Vein endothelial cell (primary cell): ENCODE measurements around the gene TNFRSF14. TPM values are rescaled to one million over a fixed set of nuclear protein-coding genes. Genes with fewer than 3 reads are reported as not detected.

Experiments used
- total RNA-seq: library from RNA; depleted of rRNA; stranded (reverse); fragments of >200 nt; gene quantifications from 2 replicates; pipeline ENCODE4 v1.2.3, GENCODE V29; 2012

The TNFRSF14 gene
- total RNA-seq: 35.2 and 55.2 TPM in 2 replicates

GRCh38 chr1:2556277-2556677, at the start of gene TNFRSF14:
Gene TNFRSF14 (plus strand): TSS chr1:2556371. CDS start chr1:2556665, 294 bp downstream.

GRCh38 chr1:2525920-2526823, 30.0 kb upstream of the TNFRSF14 start, which contains the start of gene PANK4:
Gene PANK4 (minus strand): TSS chr1:2526596. CDS start chr1:2526587, 9 bp downstream.

GRCh38 chr1:2529784-2530512, 26.2 kb upstream of the TNFRSF14 start, which contains the start of gene HES5:
Gene HES5 (minus strand): TSS chr1:2530263. CDS start chr1:2530164, 99 bp downstream.

GRCh38 chr1:2586154-2587070, 30.2 kb downstream of the TNFRSF14 start, which contains the start of gene PRXL2B:
Gene PRXL2B (plus strand): TSS chr1:2586777. CDS start chr1:2586886, 109 bp downstream.

Other genes with a start within 250 kb of the TNFRSF14 start
- gene MORN1, start 164.8 kb upstream of the TNFRSF14 start, total RNA-seq: 5.8 and 8.2 TPM in 2 replicates
- 54.2 and 93.9 TPM in 2 replicates for gene RER1, start 164.5 kb upstream of the TNFRSF14 start, total RNA-seq
- gene PEX10, start 143.8 kb upstream of the TNFRSF14 start, total RNA-seq: 33.8 and 39.8 TPM in 2 replicates
- gene PLCH2, start 80.1 kb upstream of the TNFRSF14 start, total RNA-seq: under 0.01 and 0.33 TPM in 2 replicates
- 30.3 and 35.6 TPM in 2 replicates for gene PANK4, start 29.8 kb upstream of the TNFRSF14 start, total RNA-seq
- under 0.01 TPM in 1 of 2 replicates, not detected in the other for gene HES5, start 26.1 kb upstream of the TNFRSF14 start, total RNA-seq
- gene PRXL2B, start 30.4 kb downstream of the TNFRSF14 start, total RNA-seq: 50.0 and 50.6 TPM in 2 replicates
- gene MMEL1, start 76.6 kb downstream of the TNFRSF14 start, total RNA-seq: 0.38 and 5.9 TPM in 2 replicates
- under 0.01 and 0.10 TPM in 2 replicates for gene TTC34, start 245.3 kb downstream of the TNFRSF14 start, total RNA-seq